ENCODE measurements around the gene FBXW4.

GRCh38 chr10:101631821-101632475 is 63.0 kb downstream of the FBXW4 start:
- no peak for TF ChIP-seq POLR2A (IDR thresholded peaks at IDR 0.05)
- no peak for TF ChIP-seq CTCF (IDR thresholded peaks at IDR 0.05)
